GM21526 (cell line): ENCODE data around the gene TMEM245.
"Not testable (repeated sequence)": the region's sequence is repeated elsewhere in the genome, so short reads cannot be mapped to it uniquely, and the experiment has no call there.

Source experiments
- ATAC-seq: cut with Tn5 transposase; IDR thresholded peaks from one replicate; pipeline ENCODE4 v1.9.1; 2021; ENCODE audit warnings: moderate library complexity; ENCODE audit not compliant: unreplicated experiment, low FRiP score

The TMEM245 gene

GRCh38 chr9:109134167-109134578, 14.4 kb upstream of the TMEM245 start:
- ATAC-seq: no peak

GRCh38 chr9:109133533-109133932, 13.8 kb upstream of the TMEM245 start:
- ATAC-seq: no peak

- no peak for ATAC-seq
Observed at GRCh38 chr9:109132567-109133021, 12.8 kb upstream of the TMEM245 start.

GRCh38 chr9:109129470-109130197, 9.9 kb upstream of the TMEM245 start:
- ATAC-seq: no peak

GRCh38 chr9:109126671-109127070, 6.9 kb upstream of the TMEM245 start:
- ATAC-seq: not testable (repeated sequence)

GRCh38 chr9:109124121-109124520, 4.4 kb upstream of the TMEM245 start:
- ATAC-seq: no peak

- peak; percentile 23 for ATAC-seq
Observed at GRCh38 chr9:109122726-109123621, 3.2 kb upstream of the TMEM245 start.

GRCh38 chr9:109121232-109121796, 1.6 kb upstream of the TMEM245 start:
- ATAC-seq: no peak

- no peak for ATAC-seq
Observed at GRCh38 chr9:109120204-109120789, 550 bp upstream of the TMEM245 start.

- ATAC-seq: no peak
Observed at GRCh38 chr9:109118808-109119438, 824 bp downstream of the TMEM245 start.

GRCh38 chr9:109117856-109118807, 1.6 kb downstream of the TMEM245 start:
- ATAC-seq: no peak

GRCh38 chr9:109115931-109116526, 3.7 kb downstream of the TMEM245 start:
- no peak for ATAC-seq

GRCh38 chr9:109114670-109115069, 5.1 kb downstream of the TMEM245 start:
- ATAC-seq: no peak

- no peak for ATAC-seq
Observed at GRCh38 chr9:109113892-109114609, 5.7 kb downstream of the TMEM245 start.

- no peak for ATAC-seq
Observed at GRCh38 chr9:109113254-109113653, 6.5 kb downstream of the TMEM245 start.

GRCh38 chr9:109110329-109111021, 9.3 kb downstream of the TMEM245 start:
- peak; percentile 77 for ATAC-seq

GRCh38 chr9:109109967-109110328, 9.8 kb downstream of the TMEM245 start:
- ATAC-seq: no peak

GRCh38 chr9:109108318-109108717, 11.4 kb downstream of the TMEM245 start:
- no peak for ATAC-seq
